Ectodermal cell (in vitro differentiated cells): ENCODE data around the gene CTNNBL1.

Experiments used
- H3K27ac ChIP-seq: 2 replicates; pipeline ENCODE4 v1.7.0; 2013; ENCODE audit warnings: mild to moderate bottlenecking, low read depth, low read length; ENCODE audit not compliant: insufficient read depth, poor library complexity, severe bottlenecking
- H3K27me3 ChIP-seq: 2 replicates; pipeline ENCODE4 v1.7.0; 2013; ENCODE audit warnings: mild to moderate bottlenecking, low read length; ENCODE audit not compliant: insufficient read depth, control insufficient read depth, poor library complexity, severe bottlenecking
- H3K36me3 ChIP-seq: one replicate; pipeline ENCODE4 v1.7.0; 2013; ENCODE audit warnings: low read length; ENCODE audit not compliant: control insufficient read depth, insufficient read depth
- H3K4me1 ChIP-seq: one replicate; pipeline ENCODE4 v1.7.0; 2013; ENCODE audit warnings: low read length; ENCODE audit not compliant: control insufficient read depth, insufficient read depth
- H3K4me3 ChIP-seq: 2 replicates; pipeline ENCODE4 v1.7.0; 2013; ENCODE audit warnings: low read depth, low read length, control low read depth; ENCODE audit not compliant: insufficient read depth
- H3K9me3 ChIP-seq: 2 replicates; pipeline ENCODE4 v1.7.0; 2013; ENCODE audit warnings: mild to moderate bottlenecking, low read length, moderate library complexity; ENCODE audit not compliant: control insufficient read depth
- WGBS, 2 experiments: methylation state at CpG; one replicate each; pipeline ENCODE4 v1.1.7; 2013; ENCODE audit warnings: missing lambda C conversion rate in 2 of 2; 5-methylcytosine and 5-hydroxymethylcytosine counted together

CTNNBL1 gene

DNA sequence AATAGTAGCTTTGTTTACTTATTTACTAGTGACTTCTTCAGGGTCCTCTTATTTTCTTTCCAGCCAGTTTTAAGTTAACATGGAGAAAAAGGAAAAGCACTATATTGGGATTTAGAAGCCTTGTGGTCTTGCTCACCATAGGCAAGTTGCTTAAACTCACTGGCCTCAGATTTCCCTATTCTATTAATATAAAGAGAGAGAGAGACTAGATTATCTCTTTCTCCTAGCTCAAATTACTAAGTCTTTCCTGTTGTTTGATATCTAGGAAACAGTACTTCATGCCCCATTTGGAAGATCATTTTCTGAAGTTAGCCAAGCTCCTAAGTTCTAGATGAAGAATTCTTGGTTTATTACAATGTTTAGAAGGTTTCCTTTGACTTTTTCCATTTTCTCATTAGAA lies 32.5 kb downstream of the CTNNBL1 start:
- H3K4me1 ChIP-seq, result peaks cover 70% of the 10 kb centered on the region
- H3K27ac ChIP-seq, result peak overlapping the region; percentile 93
- H3K9me3 ChIP-seq, result peaks cover 2% of the 10 kb centered on the region
- no peaks in the 10 kb centered on the region for H3K27me3 ChIP-seq
- H3K4me3 ChIP-seq, result no peak overlapping the region
- H3K36me3 ChIP-seq, result no peaks in the 10 kb centered on the region

- Histone ChIP-seq H3K27me3 (no peaks in the 10 kb centered on the region), H3K36me3 (no peaks in the 10 kb centered on the region), H3K4me1 (peaks cover 70% of the 10 kb centered on the region), H3K4me3 (no peak overlapping the region), H3K9me3 (no peaks in the 10 kb centered on the region), H3K27ac (peak overlapping the region; percentile 93)
- WGBS, 2 experiments, result 17 to 40% methylated on average over 5 to 7 of the region's 7 CpGs
Observed at GRCh38 chr20:37726971-37727956, 33.4 kb downstream of the CTNNBL1 start.

GRCh38 chr20:37727957-37728634 lies 34.3 kb downstream of the CTNNBL1 start:
- Histone ChIP-seq H3K36me3 (no peaks in the 10 kb centered on the region), H3K27ac (peak overlapping the region; percentile 93), H3K27me3 (no peaks in the 10 kb centered on the region), H3K4me1 (peaks cover 70% of the 10 kb centered on the region), H3K9me3 (no peaks in the 10 kb centered on the region), H3K4me3 (no peak overlapping the region)
- WGBS, 2 experiments, result 79 to 83% methylated on average over 2 of the region's 2 CpGs

DNA sequence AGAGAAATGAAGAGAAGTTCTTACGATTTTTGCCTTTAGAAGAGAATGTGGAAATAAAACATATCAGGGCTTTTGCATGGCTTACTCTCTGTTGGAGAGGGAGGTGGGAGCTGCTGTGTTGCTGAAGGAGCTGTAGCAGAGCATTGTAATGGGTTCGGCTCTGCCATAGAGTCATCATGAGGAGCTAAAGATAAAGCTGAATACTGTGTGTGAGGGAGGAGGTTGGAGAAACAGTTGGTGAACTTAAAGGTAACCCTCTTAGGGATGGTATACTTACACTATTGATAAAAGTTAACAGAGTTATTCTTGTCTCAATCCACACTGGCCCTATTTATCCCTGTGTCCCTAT lies 34.8 kb downstream of the CTNNBL1 start:
- Histone ChIP-seq H3K4me1 (peaks cover 70% of the 10 kb centered on the region), H3K27ac (peak overlapping the region; percentile 93), H3K36me3 (no peaks in the 10 kb centered on the region), H3K27me3 (no peaks in the 10 kb centered on the region), H3K9me3 (no peaks in the 10 kb centered on the region), H3K4me3 (no peak overlapping the region)
- 51 to 67% methylated on average over 2 of the region's 2 CpGs for WGBS, 2 experiments

DNA sequence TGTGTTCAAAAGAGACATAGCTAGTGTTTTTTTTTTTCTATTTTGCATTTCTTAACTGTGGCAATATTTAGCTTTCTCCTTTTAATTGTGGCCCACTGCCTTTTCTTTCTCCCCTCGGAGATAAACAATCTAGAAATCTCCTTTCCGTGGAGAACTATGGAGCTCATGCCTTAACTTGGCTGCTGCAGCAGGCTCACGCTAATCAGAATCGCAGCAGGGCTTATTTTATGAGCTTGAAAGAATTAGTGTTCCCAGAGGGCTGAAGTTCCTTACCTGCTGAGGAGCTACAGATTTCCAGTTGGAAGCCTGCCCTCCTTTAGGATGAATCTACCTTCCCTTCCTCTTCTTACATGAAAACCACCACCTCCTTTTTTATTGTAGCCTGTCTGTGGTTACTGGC lies 35.6 kb downstream of the CTNNBL1 start:
- Histone ChIP-seq H3K27me3 (no peaks in the 10 kb centered on the region), H3K27ac (peak overlapping the region; percentile 22), H3K4me3 (no peak overlapping the region), H3K4me1 (peaks cover 66% of the 10 kb centered on the region), H3K36me3 (no peaks in the 10 kb centered on the region), H3K9me3 (no peaks in the 10 kb centered on the region)
- 53 to 73% methylated on average over 4 of the region's 4 CpGs for WGBS, 2 experiments

DNA sequence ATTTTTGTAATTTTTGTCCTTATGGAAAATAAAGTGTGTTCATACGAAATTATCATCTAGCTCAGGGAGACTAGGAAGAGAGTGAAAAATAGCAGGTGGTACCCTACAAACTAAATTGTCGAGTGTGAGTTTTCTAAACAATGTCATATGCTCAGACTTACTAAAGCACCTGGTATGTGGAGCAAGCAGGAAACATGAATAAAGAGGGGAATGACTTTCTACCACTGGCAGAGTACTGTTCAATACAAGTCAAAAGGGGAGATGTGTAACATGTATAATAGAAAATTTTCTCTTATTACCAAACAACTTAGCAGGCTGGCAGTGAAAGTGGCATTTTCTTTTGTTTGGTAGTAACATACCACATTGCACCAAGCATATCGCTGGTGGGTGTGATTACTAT lies 36.1 kb downstream of the CTNNBL1 start:
- Histone ChIP-seq H3K9me3 (no peaks in the 10 kb centered on the region), H3K27me3 (no peaks in the 10 kb centered on the region), H3K27ac (peak overlapping the region; percentile 22), H3K36me3 (no peaks in the 10 kb centered on the region), H3K4me3 (no peak overlapping the region), H3K4me1 (peaks cover 64% of the 10 kb centered on the region)
- 93 to 100% methylated on average over 3 of the region's 3 CpGs for WGBS, 2 experiments

- Histone ChIP-seq H3K36me3 (peaks cover 13% of the 10 kb centered on the region), H3K27ac (no peak overlapping the region), H3K4me3 (no peak overlapping the region), H3K27me3 (no peaks in the 10 kb centered on the region), H3K9me3 (no peaks in the 10 kb centered on the region), H3K4me1 (peaks cover 30% of the 10 kb centered on the region)
- 93 to 95% methylated on average over 4 of the region's 4 CpGs for WGBS, 2 experiments
Observed at GRCh38 chr20:37733416-37733815, 39.6 kb downstream of the CTNNBL1 start.

- no peaks in the 10 kb centered on the region for H3K9me3 ChIP-seq
- 89 to 92% methylated on average over 8 of the region's 8 CpGs for WGBS, 2 experiments
- H3K27me3 ChIP-seq, result no peaks in the 10 kb centered on the region
- H3K4me3 ChIP-seq, result no peak overlapping the region
- peaks cover 20% of the 10 kb centered on the region for H3K4me1 ChIP-seq
- H3K36me3 ChIP-seq, result peaks cover 19% of the 10 kb centered on the region
- no peak overlapping the region for H3K27ac ChIP-seq
Observed at GRCh38 chr20:37734228-37734985, 40.6 kb downstream of the CTNNBL1 start.

DNA sequence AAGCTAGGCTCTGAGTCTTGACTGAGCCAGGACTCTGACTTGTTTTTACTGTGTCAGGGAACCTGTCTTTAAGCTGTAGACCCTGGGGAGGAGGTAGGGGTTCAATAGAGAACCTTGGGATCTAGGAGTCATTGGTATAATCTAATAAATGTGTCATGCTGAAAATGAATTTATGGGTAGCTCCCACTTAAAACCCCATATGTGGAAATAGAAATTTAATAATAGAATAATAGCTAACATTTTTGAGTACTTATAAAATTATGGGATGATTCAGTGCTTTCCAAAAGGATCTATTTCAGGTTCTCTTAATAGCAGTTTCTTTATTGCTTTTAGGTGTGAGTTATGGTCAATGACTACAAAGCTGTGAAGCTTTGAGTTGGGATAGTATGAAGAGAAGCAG lies 41.7 kb downstream of the CTNNBL1 start:
- Histone ChIP-seq H3K4me1 (peaks cover 9% of the 10 kb centered on the region), H3K36me3 (peaks cover 20% of the 10 kb centered on the region), H3K9me3 (no peaks in the 10 kb centered on the region), H3K27me3 (no peaks in the 10 kb centered on the region), H3K4me3 (no peak overlapping the region), H3K27ac (no peak overlapping the region)

GRCh38 chr20:37736132-37736531 lies 42.3 kb downstream of the CTNNBL1 start:
- H3K4me1 ChIP-seq, result peaks cover 7% of the 10 kb centered on the region
- H3K36me3 ChIP-seq, result peaks cover 20% of the 10 kb centered on the region
- no peak overlapping the region for H3K4me3 ChIP-seq
- no peaks in the 10 kb centered on the region for H3K27me3 ChIP-seq
- H3K27ac ChIP-seq, result no peak overlapping the region
- no peaks in the 10 kb centered on the region for H3K9me3 ChIP-seq
- 96 to 100% methylated on average over 2 of the region's 2 CpGs for WGBS, 2 experiments
